HepG2 (cell line): Measurements from ENCODE around the gene GJA3. TPM values are rescaled to one million over a fixed set of nuclear protein-coding genes. Genes with fewer than 3 reads are reported as not detected.

Experiments used
- CENPT ChIP-seq: sonication (generic); formaldehyde crosslinking; IDR thresholded peaks from 2 replicates; pipeline ENCODE4 v1.8.0; 2022; ENCODE audit warnings: low read depth, mild to moderate bottlenecking, moderate library complexity, missing genetic modification reagents
- CREB1 ChIP-seq, 2 experiments: fragments of 450-650 bp in 1 of 2; IDR thresholded peaks; 2 replicates each; pipeline ENCODE4 v1.6.1; 2016 to 2017; ENCODE audit warnings: control low read depth in 1 of 2, mild to moderate bottlenecking in 1 of 2, missing compliant biosample characterization in 1 of 2, missing genetic modification characterization in 1 of 2
- DPF2 ChIP-seq: sonication (generic); formaldehyde crosslinking; IDR thresholded peaks from 2 replicates; pipeline ENCODE4 v1.4.0; 2020; ENCODE audit warnings: mild to moderate bottlenecking, low read depth, missing genetic modification reagents, borderline replicate concordance
- KAT7 ChIP-seq: IDR thresholded peaks from 2 replicates; pipeline ENCODE4 v1.6.1; 2018; ENCODE audit warnings: borderline replicate concordance, missing compliant biosample characterization
- PCBP1 ChIP-seq: fragments of 200-400 bp; formaldehyde crosslinking; IDR thresholded peaks from 2 replicates; pipeline ENCODE4 v1.6.1; 2017; ENCODE audit warnings: mild to moderate bottlenecking, low read depth, low read length, borderline replicate concordance
- ZFP90 ChIP-seq: sonication (generic); formaldehyde crosslinking; IDR thresholded peaks from 2 replicates; pipeline ENCODE4 v1.8.0; 2022; ENCODE audit warnings: missing genetic modification reagents, mild to moderate bottlenecking, inconsistent platforms, borderline replicate concordance
- ZNF10 ChIP-seq: sonication (generic); formaldehyde crosslinking; IDR thresholded peaks from 2 replicates; pipeline ENCODE4 v1.4.0; 2020; ENCODE audit warnings: mild to moderate bottlenecking, low read depth, missing genetic modification reagents, borderline replicate concordance
- ZSCAN21 ChIP-seq: sonication (generic); formaldehyde crosslinking; IDR thresholded peaks from 2 replicates; pipeline ENCODE4 v1.8.0; 2022; ENCODE audit warnings: mild to moderate bottlenecking, missing genetic modification reagents, moderate library complexity, borderline replicate concordance
- polyA plus RNA-seq, 8 experiments: library from polyadenylated mRNA; depleted of rRNA in 3 of 8; stranded (reverse) in 7 of 8; unstranded in 1 of 8; fragments of >200 nt; fragmentation: Illumina TruSeq in 4 of 8; extraction: Trizol in 4 of 8; gene quantifications; 2 replicates each; pipeline versions ENCODE4 v1.2.1 to v1.2.3, GENCODE V29; 2011 to 2016; ENCODE audit warnings: low read depth in 4 of 8, missing spikeins in 1 of 8, mixed read lengths in 1 of 8; ENCODE audit not compliant: insufficient read depth in 1 of 8
- total RNA-seq, 5 experiments: library from RNA; depleted of rRNA; stranded (reverse); fragments of >200 nt; fragmentation: Illumina TruSeq; extraction: Trizol; gene quantifications; 2 replicates each; pipeline ENCODE4 v1.2.3, GENCODE V29; 2016; ENCODE audit warnings: low read depth in 1 of 5
- TF ChIP-seq, protein P1 (sequence below): sonication (generic); formaldehyde crosslinking; IDR thresholded peaks from 2 replicates; pipeline ENCODE4 v1.8.0; 2022; ENCODE audit warnings: missing genetic modification reagents, mild to moderate bottlenecking, borderline replicate concordance
- TF ChIP-seq, protein P2 (sequence below): sonication (generic); formaldehyde crosslinking; IDR thresholded peaks from 2 replicates; pipeline ENCODE4 v1.8.0; 2022; ENCODE audit warnings: missing genetic modification reagents, mild to moderate bottlenecking, moderate library complexity, borderline replicate concordance
- TF ChIP-seq, protein P3 (sequence below): sonication (generic); formaldehyde crosslinking; IDR thresholded peaks from 2 replicates; pipeline ENCODE4 v1.4.0; 2020; ENCODE audit warnings: missing genetic modification reagents, mild to moderate bottlenecking, borderline replicate concordance
- TF ChIP-seq, protein P4 (sequence below): sonication (generic); formaldehyde crosslinking; IDR thresholded peaks from 2 replicates; pipeline ENCODE4 v1.4.0; 2020; ENCODE audit warnings: missing genetic modification reagents, borderline replicate concordance
- TF ChIP-seq, protein P5 (sequence below), 2 experiments: sonication (generic) in 1 of 2; formaldehyde crosslinking in 1 of 2; IDR thresholded peaks; 2 replicates each; pipeline versions ENCODE4 v1.4.0 to v1.6.1; 2018 to 2020; ENCODE audit warnings: missing genetic modification reagents in 2 of 2, borderline replicate concordance in 1 of 2, low read depth in 1 of 2, mild to moderate bottlenecking in 1 of 2, missing biosample characterization in 1 of 2

The GJA3 gene
- total and polyA plus RNA-seq, 2 of the 13 experiments (the other 11 are each of a cell fraction or from before 2014, with no cell fraction given), result 0.04 TPM

DNA sequence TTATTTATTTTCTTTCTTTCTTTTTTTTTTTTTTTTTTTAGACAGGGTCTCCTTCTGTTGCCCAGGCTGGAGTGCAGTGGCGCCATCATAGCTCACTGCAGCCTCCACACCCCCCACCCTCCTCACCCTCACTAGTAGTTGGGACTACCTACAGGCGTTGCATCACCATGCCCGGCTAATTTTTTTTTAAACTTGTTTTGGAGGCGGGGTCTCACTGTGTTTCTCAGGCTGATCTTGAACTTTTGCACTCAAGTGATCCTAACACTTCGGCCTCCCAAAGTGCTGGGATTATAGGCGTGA, 33.6 kb downstream of the GJA3 start (continued):
- no peak for TF ChIP-seq PCBP1
- TF ChIP-seq ZNF10 (CRISPR knock-in tag), result no peak
- no peak for TF ChIP-seq CREB1 (IDR thresholded peaks at IDR 0.05)
- no peak for TF ChIP-seq CREB1 (CRISPR knock-in tag; IDR thresholded peaks at IDR 0.05)
- TF ChIP-seq CENPT, result no peak
- no peak for TF ChIP-seq KAT7
- TF ChIP-seq, protein P1, sequence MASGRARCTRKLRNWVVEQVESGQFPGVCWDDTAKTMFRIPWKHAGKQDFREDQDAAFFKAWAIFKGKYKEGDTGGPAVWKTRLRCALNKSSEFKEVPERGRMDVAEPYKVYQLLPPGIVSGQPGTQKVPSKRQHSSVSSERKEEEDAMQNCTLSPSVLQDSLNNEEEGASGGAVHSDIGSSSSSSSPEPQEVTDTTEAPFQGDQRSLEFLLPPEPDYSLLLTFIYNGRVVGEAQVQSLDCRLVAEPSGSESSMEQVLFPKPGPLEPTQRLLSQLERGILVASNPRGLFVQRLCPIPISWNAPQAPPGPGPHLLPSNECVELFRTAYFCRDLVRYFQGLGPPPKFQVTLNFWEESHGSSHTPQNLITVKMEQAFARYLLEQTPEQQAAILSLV (CRISPR knock-in tag), result no peak
- TF ChIP-seq, protein P2, sequence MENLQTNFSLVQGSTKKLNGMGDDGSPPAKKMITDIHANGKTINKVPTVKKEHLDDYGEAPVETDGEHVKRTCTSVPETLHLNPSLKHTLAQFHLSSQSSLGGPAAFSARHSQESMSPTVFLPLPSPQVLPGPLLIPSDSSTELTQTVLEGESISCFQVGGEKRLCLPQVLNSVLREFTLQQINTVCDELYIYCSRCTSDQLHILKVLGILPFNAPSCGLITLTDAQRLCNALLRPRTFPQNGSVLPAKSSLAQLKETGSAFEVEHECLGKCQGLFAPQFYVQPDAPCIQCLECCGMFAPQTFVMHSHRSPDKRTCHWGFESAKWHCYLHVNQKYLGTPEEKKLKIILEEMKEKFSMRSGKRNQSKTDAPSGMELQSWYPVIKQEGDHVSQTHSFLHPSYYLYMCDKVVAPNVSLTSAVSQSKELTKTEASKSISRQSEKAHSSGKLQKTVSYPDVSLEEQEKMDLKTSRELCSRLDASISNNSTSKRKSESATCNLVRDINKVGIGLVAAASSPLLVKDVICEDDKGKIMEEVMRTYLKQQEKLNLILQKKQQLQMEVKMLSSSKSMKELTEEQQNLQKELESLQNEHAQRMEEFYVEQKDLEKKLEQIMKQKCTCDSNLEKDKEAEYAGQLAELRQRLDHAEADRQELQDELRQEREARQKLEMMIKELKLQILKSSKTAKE (CRISPR knock-in tag), result no peak
- TF ChIP-seq, protein P3, sequence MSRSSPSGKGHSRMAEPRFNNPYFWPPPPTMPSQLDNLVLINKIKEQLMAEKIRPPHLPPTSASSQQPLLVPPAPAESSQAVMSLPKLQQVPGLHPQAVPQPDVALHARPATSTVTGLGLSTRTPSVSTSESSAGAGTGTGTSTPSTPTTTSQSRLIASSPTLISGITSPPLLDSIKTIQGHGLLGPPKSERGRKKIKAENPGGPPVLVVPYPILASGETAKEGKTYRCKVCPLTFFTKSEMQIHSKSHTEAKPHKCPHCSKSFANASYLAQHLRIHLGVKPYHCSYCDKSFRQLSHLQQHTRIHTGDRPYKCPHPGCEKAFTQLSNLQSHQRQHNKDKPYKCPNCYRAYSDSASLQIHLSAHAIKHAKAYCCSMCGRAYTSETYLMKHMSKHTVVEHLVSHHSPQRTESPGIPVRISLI (CRISPR knock-in tag), result peak; percentile 50
- TF ChIP-seq, protein P4, sequence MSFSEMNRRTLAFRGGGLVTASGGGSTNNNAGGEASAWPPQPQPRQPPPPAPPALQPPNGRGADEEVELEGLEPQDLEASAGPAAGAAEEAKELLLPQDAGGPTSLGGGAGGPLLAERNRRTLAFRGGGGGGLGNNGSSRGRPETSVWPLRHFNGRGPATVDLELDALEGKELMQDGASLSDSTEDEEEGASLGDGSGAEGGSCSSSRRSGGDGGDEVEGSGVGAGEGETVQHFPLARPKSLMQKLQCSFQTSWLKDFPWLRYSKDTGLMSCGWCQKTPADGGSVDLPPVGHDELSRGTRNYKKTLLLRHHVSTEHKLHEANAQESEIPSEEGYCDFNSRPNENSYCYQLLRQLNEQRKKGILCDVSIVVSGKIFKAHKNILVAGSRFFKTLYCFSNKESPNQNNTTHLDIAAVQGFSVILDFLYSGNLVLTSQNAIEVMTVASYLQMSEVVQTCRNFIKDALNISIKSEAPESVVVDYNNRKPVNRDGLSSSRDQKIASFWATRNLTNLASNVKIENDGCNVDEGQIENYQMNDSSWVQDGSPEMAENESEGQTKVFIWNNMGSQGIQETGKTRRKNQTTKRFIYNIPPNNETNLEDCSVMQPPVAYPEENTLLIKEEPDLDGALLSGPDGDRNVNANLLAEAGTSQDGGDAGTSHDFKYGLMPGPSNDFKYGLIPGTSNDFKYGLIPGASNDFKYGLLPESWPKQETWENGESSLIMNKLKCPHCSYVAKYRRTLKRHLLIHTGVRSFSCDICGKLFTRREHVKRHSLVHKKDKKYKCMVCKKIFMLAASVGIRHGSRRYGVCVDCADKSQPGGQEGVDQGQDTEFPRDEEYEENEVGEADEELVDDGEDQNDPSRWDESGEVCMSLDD, result no peak
- no peak for TF ChIP-seq ZFP90 (CRISPR knock-in tag)
- TF ChIP-seq ZSCAN21 (CRISPR knock-in tag), result no peak
- TF ChIP-seq DPF2, result no peak
- TF ChIP-seq, protein P5, sequence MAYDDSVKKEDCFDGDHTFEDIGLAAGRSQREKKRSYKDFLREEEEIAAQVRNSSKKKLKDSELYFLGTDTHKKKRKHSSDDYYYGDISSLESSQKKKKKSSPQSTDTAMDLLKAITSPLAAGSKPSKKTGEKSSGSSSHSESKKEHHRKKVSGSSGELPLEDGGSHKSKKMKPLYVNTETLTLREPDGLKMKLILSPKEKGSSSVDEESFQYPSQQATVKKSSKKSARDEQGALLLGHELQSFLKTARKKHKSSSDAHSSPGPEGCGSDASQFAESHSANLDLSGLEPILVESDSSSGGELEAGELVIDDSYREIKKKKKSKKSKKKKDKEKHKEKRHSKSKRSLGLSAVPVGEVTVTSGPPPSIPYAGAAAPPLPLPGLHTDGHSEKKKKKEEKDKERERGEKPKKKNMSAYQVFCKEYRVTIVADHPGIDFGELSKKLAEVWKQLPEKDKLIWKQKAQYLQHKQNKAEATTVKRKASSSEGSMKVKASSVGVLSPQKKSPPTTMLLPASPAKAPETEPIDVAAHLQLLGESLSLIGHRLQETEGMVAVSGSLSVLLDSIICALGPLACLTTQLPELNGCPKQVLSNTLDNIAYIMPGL (CRISPR knock-in tag; IDR thresholded peaks at IDR 0.05; ENCODE audit: borderline replicate concordance in 1 of 2, low read depth in 1 of 2), result no peak
